Nephron progenitor cell (in vitro differentiated cells): Measurements from ENCODE around the gene CCBE1.

Experiments
- DNase-seq: peaks from one replicate; pipeline ENCODE4 v3.0.0; 2021
- H3K27ac Mint-ChIP-seq: 2 replicates; pipeline ENCODE4 v1.8.0; 2021; ENCODE audit warnings: mild to moderate bottlenecking, moderate library complexity, mixed read lengths
- H3K27me3 Mint-ChIP-seq: 2 replicates; pipeline ENCODE4 v1.8.0; 2021; ENCODE audit warnings: mild to moderate bottlenecking, low read depth, mixed read lengths; ENCODE audit not compliant: poor library complexity
- H3K36me3 Mint-ChIP-seq: 2 replicates; pipeline ENCODE4 v1.8.0; 2021; ENCODE audit warnings: low read depth, mixed read lengths
- H3K4me1 Mint-ChIP-seq: 2 replicates; pipeline ENCODE4 v1.8.0; 2021; ENCODE audit warnings: mixed read lengths
- H3K4me3 Mint-ChIP-seq: 2 replicates; pipeline ENCODE4 v1.8.0; 2021; ENCODE audit warnings: mild to moderate bottlenecking, moderate library complexity, mixed read lengths
- H3K9me3 Mint-ChIP-seq: 2 replicates; pipeline ENCODE4 v1.8.0; 2021; ENCODE audit warnings: mild to moderate bottlenecking, moderate library complexity, mixed read lengths
- TF ChIP-seq, protein P1 (sequence below): fragments of 200-600 bp; sonication (generic); IDR thresholded peaks from 2 replicates; pipeline ENCODE4 v1.5.0; 2021; ENCODE audit warnings: antibody characterized with exemption

The CCBE1 gene

DNA sequence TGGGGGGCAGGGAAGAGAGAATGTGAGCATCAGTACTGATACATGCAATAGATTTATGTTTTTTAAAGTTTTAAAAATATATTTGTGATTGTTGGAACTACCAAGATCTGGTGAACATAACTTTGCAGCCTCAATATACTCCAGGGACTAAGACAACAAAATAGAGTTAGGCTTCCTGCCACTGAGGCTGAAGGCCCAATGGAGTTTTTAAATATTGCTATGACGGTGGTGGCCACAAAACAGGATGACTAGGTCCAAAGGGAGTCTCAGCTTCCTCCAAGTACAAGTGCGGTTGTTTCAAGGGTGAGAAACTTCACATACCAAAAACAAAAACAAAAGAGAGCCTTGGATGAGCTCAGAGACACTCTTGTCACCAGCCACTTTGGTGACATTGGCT is 72.9 kb downstream of the CCBE1 start:
- no peak overlapping the region for H3K4me3 Mint-ChIP-seq
- H3K27ac Mint-ChIP-seq = no peak overlapping the region
- H3K4me1 Mint-ChIP-seq = peaks cover 44% of the 10 kb centered on the region
- peaks cover 11% of the 10 kb centered on the region for H3K27me3 Mint-ChIP-seq
- TF ChIP-seq, protein P1, sequence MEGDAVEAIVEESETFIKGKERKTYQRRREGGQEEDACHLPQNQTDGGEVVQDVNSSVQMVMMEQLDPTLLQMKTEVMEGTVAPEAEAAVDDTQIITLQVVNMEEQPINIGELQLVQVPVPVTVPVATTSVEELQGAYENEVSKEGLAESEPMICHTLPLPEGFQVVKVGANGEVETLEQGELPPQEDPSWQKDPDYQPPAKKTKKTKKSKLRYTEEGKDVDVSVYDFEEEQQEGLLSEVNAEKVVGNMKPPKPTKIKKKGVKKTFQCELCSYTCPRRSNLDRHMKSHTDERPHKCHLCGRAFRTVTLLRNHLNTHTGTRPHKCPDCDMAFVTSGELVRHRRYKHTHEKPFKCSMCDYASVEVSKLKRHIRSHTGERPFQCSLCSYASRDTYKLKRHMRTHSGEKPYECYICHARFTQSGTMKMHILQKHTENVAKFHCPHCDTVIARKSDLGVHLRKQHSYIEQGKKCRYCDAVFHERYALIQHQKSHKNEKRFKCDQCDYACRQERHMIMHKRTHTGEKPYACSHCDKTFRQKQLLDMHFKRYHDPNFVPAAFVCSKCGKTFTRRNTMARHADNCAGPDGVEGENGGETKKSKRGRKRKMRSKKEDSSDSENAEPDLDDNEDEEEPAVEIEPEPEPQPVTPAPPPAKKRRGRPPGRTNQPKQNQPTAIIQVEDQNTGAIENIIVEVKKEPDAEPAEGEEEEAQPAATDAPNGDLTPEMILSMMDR = no peak
- DNase-seq = no peak
- peaks cover 3% of the 10 kb centered on the region for H3K36me3 Mint-ChIP-seq
- H3K9me3 Mint-ChIP-seq = peaks cover 3% of the 10 kb centered on the region

DNA sequence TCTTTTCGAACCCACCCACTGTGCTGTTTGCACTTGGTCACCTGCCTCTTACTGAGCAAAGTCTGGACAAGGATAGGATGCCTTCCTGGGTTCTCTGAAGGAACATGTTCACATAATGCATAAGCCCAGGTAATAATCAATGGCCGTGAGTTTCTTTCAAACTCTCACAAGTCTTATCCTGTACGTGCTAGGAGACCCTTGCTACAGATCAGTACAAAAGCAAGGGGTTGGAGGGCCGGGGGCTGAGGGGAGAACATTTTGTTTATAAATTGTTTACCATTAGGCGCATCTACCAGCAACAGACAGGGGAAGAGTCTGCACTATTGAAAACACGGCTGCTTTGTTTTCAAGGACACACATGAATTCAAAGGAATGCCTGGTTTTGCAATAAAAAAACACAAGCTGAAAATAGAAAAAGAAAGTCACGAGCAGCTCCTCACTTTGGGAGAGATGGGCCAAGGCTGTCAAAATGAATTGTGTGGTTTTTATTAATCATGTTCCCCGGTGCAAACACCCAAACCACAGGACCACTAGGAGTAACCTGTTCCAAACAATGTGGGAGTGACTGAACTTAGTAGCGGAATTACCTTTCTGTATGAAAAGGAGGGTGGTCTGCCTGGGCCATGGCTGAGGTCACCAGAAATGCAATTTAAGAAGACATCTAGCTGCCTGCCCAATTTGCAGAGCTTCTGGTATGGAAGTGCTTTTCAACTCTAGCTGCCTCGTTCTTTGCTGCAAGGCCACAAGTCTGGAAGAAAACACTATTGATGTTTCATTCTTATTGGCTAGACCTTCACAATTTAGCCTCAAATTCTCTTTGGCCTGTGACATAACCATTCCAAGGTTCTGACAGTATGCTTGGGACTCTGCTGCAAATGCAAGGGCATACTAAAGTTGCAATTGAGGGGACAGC is 73.5 kb downstream of the CCBE1 start:
- Mint-ChIP-seq H3K4me3 (no peak overlapping the region), H3K4me1 (peaks cover 38% of the 10 kb centered on the region), H3K27me3 (peaks cover 9% of the 10 kb centered on the region), H3K36me3 (peaks cover 3% of the 10 kb centered on the region), H3K9me3 (peaks cover 3% of the 10 kb centered on the region), H3K27ac (no peak overlapping the region)
- no peak for DNase-seq
- TF ChIP-seq, protein P1 = no peak

DNA sequence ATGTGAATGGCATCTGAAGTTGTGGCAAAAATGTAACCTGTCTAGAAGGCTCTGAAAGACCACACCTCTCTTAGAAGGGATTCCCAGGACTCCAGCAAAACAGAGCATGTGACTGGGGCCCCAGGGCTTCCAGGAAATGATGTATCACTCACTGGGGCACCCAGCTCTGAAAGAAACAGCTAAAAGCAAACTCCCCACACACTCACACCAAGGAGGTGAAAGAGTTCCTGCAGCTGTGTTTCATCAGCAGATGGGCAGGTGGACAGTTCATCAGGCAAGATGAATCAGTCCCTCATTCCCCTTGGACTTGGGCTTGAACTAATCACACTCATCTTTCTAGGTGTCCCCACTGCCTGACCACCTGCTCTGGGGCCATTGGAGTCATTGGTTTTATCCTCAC is 76.2 kb downstream of the CCBE1 start:
- Mint-ChIP-seq H3K4me1 (peaks cover 48% of the 10 kb centered on the region), H3K27ac (no peak overlapping the region)
- TF ChIP-seq, protein P1 = no peak

DNA sequence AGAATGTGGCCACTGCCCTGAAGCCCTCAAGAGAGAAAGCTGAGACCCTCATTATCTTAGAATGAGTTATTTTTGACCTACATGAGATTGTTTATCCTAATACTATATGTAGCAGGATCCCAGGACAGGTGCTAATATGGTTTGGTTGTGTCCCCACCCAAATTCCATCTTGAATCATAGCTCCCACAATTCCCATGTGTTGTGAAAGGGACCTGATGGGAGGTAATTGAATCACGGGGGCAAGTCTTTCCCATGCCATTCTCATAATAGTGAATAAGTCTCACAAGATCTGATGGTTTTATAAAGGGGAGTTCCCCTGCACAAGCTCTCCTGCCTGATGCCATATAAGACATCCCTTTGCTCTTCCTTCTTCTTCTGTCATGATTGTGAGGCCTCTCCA is 76.8 kb downstream of the CCBE1 start:
- Mint-ChIP-seq H3K36me3 (no peaks in the 10 kb centered on the region), H3K9me3 (no peaks in the 10 kb centered on the region), H3K27me3 (peaks cover 3% of the 10 kb centered on the region), H3K4me3 (no peak overlapping the region), H3K27ac (no peak overlapping the region), H3K4me1 (peaks cover 48% of the 10 kb centered on the region)
- DNase-seq = no peak
- TF ChIP-seq, protein P1 = no peak

More for the DNA sequence above, 76.2 kb downstream of the CCBE1 start:
- no peaks in the 10 kb centered on the region for H3K36me3 Mint-ChIP-seq
- DNase-seq = no peak
- peaks cover 3% of the 10 kb centered on the region for H3K27me3 Mint-ChIP-seq
- H3K4me3 Mint-ChIP-seq = no peak overlapping the region
- no peaks in the 10 kb centered on the region for H3K9me3 Mint-ChIP-seq

DNA sequence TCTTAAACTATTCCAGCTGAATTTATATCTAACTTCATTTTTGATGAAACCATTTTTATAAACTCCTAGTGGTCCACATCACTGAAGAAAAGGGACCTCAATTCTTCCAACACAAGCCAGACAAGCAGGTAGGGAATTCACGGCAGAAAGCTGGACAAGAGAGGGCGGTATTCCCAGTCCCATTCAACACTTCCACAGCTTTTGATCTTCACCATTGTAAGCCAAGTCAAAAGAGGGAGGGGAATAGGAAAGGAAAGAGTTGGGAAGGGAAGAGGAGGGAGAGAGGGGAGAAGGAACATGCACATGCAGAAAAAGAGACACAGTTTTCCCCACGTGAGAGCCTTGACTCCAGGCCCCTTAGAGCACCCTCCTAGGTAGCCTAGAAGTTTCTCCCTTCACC is 77.4 kb downstream of the CCBE1 start:
- TF ChIP-seq, protein P1 = no peak
- H3K27me3 Mint-ChIP-seq = peaks cover 3% of the 10 kb centered on the region
- H3K9me3 Mint-ChIP-seq = no peaks in the 10 kb centered on the region
- DNase-seq = no peak
- H3K4me1 Mint-ChIP-seq = peaks cover 48% of the 10 kb centered on the region
- no peaks in the 10 kb centered on the region for H3K36me3 Mint-ChIP-seq
- H3K4me3 Mint-ChIP-seq = no peak overlapping the region
- H3K27ac Mint-ChIP-seq = no peak overlapping the region
